HG03135 (cell line): Measurements from ENCODE around the gene NDRG3.
"Not testable (repeated sequence)": the region's sequence is repeated elsewhere in the genome, so short reads cannot be mapped to it uniquely, and the experiment has no call there.

Source experiments
- ATAC-seq: cut with Tn5 transposase; IDR thresholded peaks from one replicate; pipeline ENCODE4 v1.9.1; 2021; ENCODE audit warnings: mild to moderate bottlenecking, moderate library complexity; ENCODE audit not compliant: unreplicated experiment

The NDRG3 gene

GRCh38 chr20:36645998-36646397, 99.9 kb downstream of the NDRG3 start, which contains the start of gene SLA2:
TSS of gene SLA2 (minus strand) at chr20:36646196. CDS start at chr20:36641335, 4,861 bp downstream.
- ATAC-seq: no peak

GRCh38 chr20:36645353-36645752, 100.5 kb downstream of the NDRG3 start:
- ATAC-seq: no peak

GRCh38 chr20:36644706-36645095, 101.2 kb downstream of the NDRG3 start:
- no peak for ATAC-seq

- no peak for ATAC-seq
Measured at GRCh38 chr20:36644032-36644705, 101.7 kb downstream of the NDRG3 start.

- ATAC-seq: no peak
Measured at GRCh38 chr20:36642136-36642535, 103.8 kb downstream of the NDRG3 start.

- ATAC-seq: no peak
Measured at GRCh38 chr20:36641506-36641843, 104.4 kb downstream of the NDRG3 start.

- not testable (repeated sequence) for ATAC-seq
Measured at GRCh38 chr20:36638876-36639400, 107.0 kb downstream of the NDRG3 start.

- no peak for ATAC-seq
Measured at GRCh38 chr20:36634342-36634741, 111.5 kb downstream of the NDRG3 start.

- no peak for ATAC-seq
Measured at GRCh38 chr20:36633285-36633772, 112.6 kb downstream of the NDRG3 start.

- ATAC-seq: no peak
Measured at GRCh38 chr20:36632487-36633284, 113.2 kb downstream of the NDRG3 start.

GRCh38 chr20:36632147-36632486, 113.8 kb downstream of the NDRG3 start:
- no peak for ATAC-seq

- no peak for ATAC-seq
Measured at GRCh38 chr20:36631646-36632045, 114.2 kb downstream of the NDRG3 start.

- no peak for ATAC-seq
Measured at GRCh38 chr20:36629719-36630681, 115.9 kb downstream of the NDRG3 start.

GRCh38 chr20:36628076-36628475, 117.8 kb downstream of the NDRG3 start:
- ATAC-seq: no peak

GRCh38 chr20:36624944-36625324, 121.0 kb downstream of the NDRG3 start:
- ATAC-seq: no peak

GRCh38 chr20:36624068-36624943, 121.6 kb downstream of the NDRG3 start:
- ATAC-seq: no peak

- no peak for ATAC-seq
Measured at GRCh38 chr20:36623444-36623843, 122.4 kb downstream of the NDRG3 start.

- no peak for ATAC-seq
Measured at GRCh38 chr20:36620917-36621316, 125.0 kb downstream of the NDRG3 start.

GRCh38 chr20:36614781-36615557, 130.9 kb downstream of the NDRG3 start:
- ATAC-seq: no peak
